ENCODE measurements around the gene ZFTA.

The ZFTA gene

GRCh38 chr11:63719987-63720386, 48.6 kb downstream of the ZFTA start:
- no peaks in the 10 kb centered on the region for H3K4me1 ChIP-seq
- no peak overlapping the region for H3K4me3 ChIP-seq
- H3K4me2 ChIP-seq, result no peak overlapping the region
- H3K9me3 ChIP-seq, result no peaks in the 10 kb centered on the region
- H3K9ac ChIP-seq, result no peak overlapping the region
- H4K20me1 ChIP-seq, result peaks cover 87% of the 10 kb centered on the region
- TF ChIP-seq Cebpa-rat (IDR thresholded peaks at IDR 0.05), result no peak
- H3K27me3 ChIP-seq, result no peaks in the 10 kb centered on the region
- H3K27ac ChIP-seq, result no peak overlapping the region
- peaks cover 37% of the 10 kb centered on the region for H3K36me3 ChIP-seq

GRCh38 chr11:63719001-63719400, 49.6 kb downstream of the ZFTA start:
- Histone ChIP-seq H3K4me1 (no peaks in the 10 kb centered on the region), H3K9ac (no peak overlapping the region), H3K4me3 (no peak overlapping the region), H3K9me3 (no peaks in the 10 kb centered on the region), H3K27me3 (no peaks in the 10 kb centered on the region), H4K20me1 (peaks cover 97% of the 10 kb centered on the region), H3K27ac (no peak overlapping the region), H3K4me2 (no peak overlapping the region), H3K36me3 (peaks cover 43% of the 10 kb centered on the region)
- TF ChIP-seq Cebpa-rat (IDR thresholded peaks at IDR 0.05), result no peak

All from BLaER1 (cell line).